ENCODE measurements around the gene ACTRT2. TPM values are rescaled to one million over a fixed set of nuclear protein-coding genes. Genes with fewer than 3 reads are reported as not detected.

The ACTRT2 gene
- total RNA-seq, 1 experiment from 2014 or later: not detected

DNA sequence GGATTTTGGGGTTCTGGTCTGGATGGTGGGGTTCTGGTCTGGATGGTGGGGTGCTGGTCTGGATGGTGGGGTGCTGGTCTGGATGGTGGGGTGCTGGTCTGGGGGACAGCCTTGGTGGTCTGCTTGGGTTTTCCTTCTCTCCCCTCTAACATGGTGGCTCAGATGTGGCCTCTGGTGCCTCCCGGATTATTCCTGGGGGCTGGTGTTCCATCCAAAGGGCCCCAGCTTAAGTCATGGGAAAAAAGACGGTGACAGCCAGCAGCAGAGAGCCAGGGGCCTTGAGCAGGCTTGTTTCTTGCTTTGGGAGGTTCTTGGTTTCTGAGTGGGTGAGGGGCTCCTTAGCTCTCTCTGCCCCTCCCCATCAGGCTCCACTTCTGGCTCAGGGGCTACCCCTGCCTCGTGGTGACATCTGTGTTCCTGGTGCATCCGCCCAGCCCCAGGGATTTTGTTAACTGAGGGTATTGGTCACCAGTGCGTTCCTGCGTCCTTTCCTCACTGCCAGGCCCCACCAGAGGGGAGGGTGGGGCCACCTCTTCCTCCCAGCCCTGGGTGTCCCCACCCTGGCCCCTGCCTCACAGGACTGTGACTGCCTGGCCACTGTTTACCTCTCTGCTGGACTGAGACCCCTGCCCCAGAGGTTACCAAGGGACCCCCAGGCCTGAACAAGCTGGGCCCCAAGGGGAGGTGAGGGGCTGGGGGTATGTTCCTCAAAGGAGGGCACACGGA lies 43.2 kb upstream of the ACTRT2 start:
- H3K56ac ChIP-seq (ENCODE audit: insufficient read length, low read depth, low read length): no peak overlapping the region
- Mint-ChIP-seq H3K9me3 (peaks cover 0 to 58% of the 10 kb centered on the region in 2 experiments; a peak in 2 of 5 replicates), H3K36me3 (ENCODE audit: insufficient read depth in 1 of 3, low read depth in 3 of 3) (peaks cover 0 to 11% (median 0%) of the 10 kb centered on the region in 3 experiments; a peak in 2 of 7 replicates), H3K27me3 (ENCODE audit: low read depth) (peaks cover 5% of the 10 kb centered on the region), H3K27ac (no peak overlapping the region), H3K4me3 (no peak overlapping the region), H3K4me1 (peaks cover 0 to 5% of the 10 kb centered on the region in 2 experiments; a peak in 1 of 4 replicates)
- no peaks in the 10 kb centered on the region for H4K20me1 ChIP-seq (ENCODE audit: control insufficient read depth, insufficient read depth, insufficient read length)
- TF ChIP-seq, protein P1, sequence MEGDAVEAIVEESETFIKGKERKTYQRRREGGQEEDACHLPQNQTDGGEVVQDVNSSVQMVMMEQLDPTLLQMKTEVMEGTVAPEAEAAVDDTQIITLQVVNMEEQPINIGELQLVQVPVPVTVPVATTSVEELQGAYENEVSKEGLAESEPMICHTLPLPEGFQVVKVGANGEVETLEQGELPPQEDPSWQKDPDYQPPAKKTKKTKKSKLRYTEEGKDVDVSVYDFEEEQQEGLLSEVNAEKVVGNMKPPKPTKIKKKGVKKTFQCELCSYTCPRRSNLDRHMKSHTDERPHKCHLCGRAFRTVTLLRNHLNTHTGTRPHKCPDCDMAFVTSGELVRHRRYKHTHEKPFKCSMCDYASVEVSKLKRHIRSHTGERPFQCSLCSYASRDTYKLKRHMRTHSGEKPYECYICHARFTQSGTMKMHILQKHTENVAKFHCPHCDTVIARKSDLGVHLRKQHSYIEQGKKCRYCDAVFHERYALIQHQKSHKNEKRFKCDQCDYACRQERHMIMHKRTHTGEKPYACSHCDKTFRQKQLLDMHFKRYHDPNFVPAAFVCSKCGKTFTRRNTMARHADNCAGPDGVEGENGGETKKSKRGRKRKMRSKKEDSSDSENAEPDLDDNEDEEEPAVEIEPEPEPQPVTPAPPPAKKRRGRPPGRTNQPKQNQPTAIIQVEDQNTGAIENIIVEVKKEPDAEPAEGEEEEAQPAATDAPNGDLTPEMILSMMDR (conservative IDR thresholded peaks at IDR 0.05): no peak
- H2BK120ac ChIP-seq (ENCODE audit: low read depth, low read length, poor library complexity, severe bottlenecking): no peak overlapping the region
- no peaks in the 10 kb centered on the region for H3K23me2 ChIP-seq (ENCODE audit: insufficient read length, low read depth, low read length, poor library complexity, severe bottlenecking)
- no peak overlapping the region for H2BK5ac ChIP-seq (ENCODE audit: insufficient read length, low read length)
- H2BK12ac ChIP-seq (ENCODE audit: insufficient read length, low read depth, low read length): no peak overlapping the region
- peaks cover 71% of the 10 kb centered on the region for H3K9me3 ChIP-seq (ENCODE audit: control insufficient read depth, low read depth, low read length)
- no peaks in the 10 kb centered on the region for H3K79me2 ChIP-seq (ENCODE audit: insufficient read depth, low read length)
- H4K91ac ChIP-seq (ENCODE audit: insufficient read length, low read depth, low read length): no peak overlapping the region
- no peak overlapping the region for H4K8ac ChIP-seq (replicated peaks; ENCODE audit: insufficient read length, low read depth, low read length)
- no peaks in the 10 kb centered on the region for H3K79me1 ChIP-seq (ENCODE audit: insufficient read depth, low read depth, low read length, poor library complexity, severe bottlenecking)
- no peaks in the 10 kb centered on the region for H3K27me3 ChIP-seq (ENCODE audit: insufficient read depth, low read length)
- H3K4ac ChIP-seq (ENCODE audit: low read depth, low read length): no peak overlapping the region
- H3K18ac ChIP-seq (ENCODE audit: insufficient read length, low read depth, low read length): no peak overlapping the region
- no peak overlapping the region for H3K4me2 ChIP-seq (ENCODE audit: insufficient read depth, insufficient read length, low read length)
- DNase-seq: peak; percentile 7
- WGBS (ENCODE audit: extremely low coverage, insufficient read length, low lambda C conversion rate): no CpG with 5 or more reads among the region's 7 CpGs
- no peak overlapping the region for H3T11ph ChIP-seq (ENCODE audit: low read length)
- no peak overlapping the region for H3K27ac ChIP-seq (ENCODE audit: insufficient read length, low read depth, low read length)
- no peak overlapping the region for H2BK20ac ChIP-seq (ENCODE audit: low read depth, low read length, poor library complexity, severe bottlenecking)
- H2BK15ac ChIP-seq (ENCODE audit: low read depth, low read length): no peak overlapping the region
- H4K5ac ChIP-seq (ENCODE audit: insufficient read length, low read depth, low read length): no peak overlapping the region
- no peaks in the 10 kb centered on the region for H3K4me1 ChIP-seq (ENCODE audit: insufficient read depth, low read length)
- H3K9ac ChIP-seq (ENCODE audit: extremely low read depth, insufficient read length, low read length): no peak overlapping the region
- no peak overlapping the region for H2AFZ ChIP-seq (ENCODE audit: low read length)
- no peak overlapping the region for H2AK5ac ChIP-seq (ENCODE audit: insufficient read length, low read length)
- H3K14ac ChIP-seq (ENCODE audit: insufficient read depth, low read length): no peak overlapping the region
- no peak overlapping the region for H3K23ac ChIP-seq (ENCODE audit: insufficient read length, low read depth, low read length)
